Liver (tissue), 9 donors: Measurements from ENCODE around the gene USP47. TPM values are rescaled to one million over a fixed set of nuclear protein-coding genes. Genes with fewer than 3 reads are reported as not detected.

ENCODE experiments used
- DNase-seq: peaks from one replicate; pipeline ENCODE4 v3.0.0-alpha.2; 2017; ENCODE audit warnings: low spot score
- H3K27ac ChIP-seq, 2 donors: one replicate each; pipeline ENCODE4 v1.7.0; 2013; ENCODE audit warnings: inconsistent platforms in 2 of 2, low read length in 2 of 2, control low read depth in 1 of 2, low read depth in 1 of 2, mild to moderate bottlenecking in 1 of 2
- H3K27me3 ChIP-seq, 4 donors: one replicate each; pipeline versions ENCODE4 v1.6.1 to v1.7.0; 2013; ENCODE audit warnings: low read length in 3 of 4, inconsistent platforms in 1 of 4, mild to moderate bottlenecking in 1 of 4, moderate library complexity in 1 of 4; ENCODE audit not compliant: control insufficient read depth in 4 of 4, insufficient read depth in 4 of 4
- H3K36me3 ChIP-seq, 4 donors: one replicate each; pipeline versions ENCODE4 v1.6.1 to v1.7.0; 2013; ENCODE audit warnings: low read length in 3 of 4, mild to moderate bottlenecking in 3 of 4, low read depth in 1 of 4, moderate library complexity in 1 of 4; ENCODE audit not compliant: control insufficient read depth in 4 of 4, insufficient read depth in 3 of 4
- H3K4me1 ChIP-seq, 4 donors: one replicate each; pipeline versions ENCODE4 v1.6.1 to v1.7.0; 2013; ENCODE audit warnings: low read length in 3 of 4, mild to moderate bottlenecking in 3 of 4, moderate library complexity in 1 of 4; ENCODE audit not compliant: control insufficient read depth in 4 of 4, insufficient read depth in 4 of 4
- H3K4me3 ChIP-seq, 3 donors: one replicate each; pipeline versions ENCODE4 v1.6.1 to v1.7.0; 2013; ENCODE audit warnings: low read length in 3 of 3, control low read depth in 1 of 3, low read depth in 1 of 3, mild to moderate bottlenecking in 1 of 3
- H3K9ac ChIP-seq, 2 donors: one replicate each; pipeline ENCODE4 v1.7.0; 2013; ENCODE audit warnings: low read length in 2 of 2, mild to moderate bottlenecking in 2 of 2, moderate library complexity in 2 of 2, control low read depth in 1 of 2, low read depth in 1 of 2
- H3K9me3 ChIP-seq, 4 donors: one replicate each; pipeline versions ENCODE4 v1.6.1 to v1.7.0; 2013; ENCODE audit warnings: low read length in 3 of 4; ENCODE audit not compliant: control insufficient read depth in 4 of 4
- EGR1 ChIP-seq, 2 donors: IDR thresholded peaks; 2 replicates each; pipeline ENCODE4 v1.6.1; 2016 to 2018; ENCODE audit warnings: antibody characterized with exemption in 2 of 2, low read depth in 2 of 2
- FOXA1 ChIP-seq: IDR thresholded peaks from 2 replicates; pipeline ENCODE4 v1.6.1; 2016; ENCODE audit warnings: antibody characterized with exemption
- FOXA2 ChIP-seq: IDR thresholded peaks from 2 replicates; pipeline ENCODE4 v1.6.1; 2016; ENCODE audit warnings: antibody characterized with exemption
- GABPA ChIP-seq, 2 donors: IDR thresholded peaks in 1 of 2; conservative IDR thresholded peaks in 1 of 2; 2 replicates each; pipeline ENCODE4 v1.6.1; 2016; ENCODE audit warnings: antibody characterized with exemption in 2 of 2, mild to moderate bottlenecking in 1 of 2, moderate library complexity in 1 of 2
- HNF4A ChIP-seq, 2 donors: conservative IDR thresholded peaks; 2 replicates each; pipeline ENCODE4 v1.6.1; 2016; ENCODE audit warnings: antibody characterized with exemption in 2 of 2, mild to moderate bottlenecking in 2 of 2
- HNF4G ChIP-seq: IDR thresholded peaks from 2 replicates; pipeline ENCODE4 v1.6.1; 2016; ENCODE audit warnings: antibody characterized with exemption
- JUND ChIP-seq, 2 donors: IDR thresholded peaks; 2 replicates each; pipeline ENCODE4 v1.6.1; 2016; ENCODE audit warnings: antibody characterized with exemption in 2 of 2
- NR2F2 ChIP-seq: IDR thresholded peaks from 2 replicates; pipeline ENCODE4 v1.6.1; 2016; ENCODE audit warnings: antibody characterized with exemption
- RAD21 ChIP-seq, 2 donors: IDR thresholded peaks; 2 replicates each; pipeline ENCODE4 v1.6.1; 2016; ENCODE audit warnings: antibody characterized with exemption in 2 of 2, mild to moderate bottlenecking in 2 of 2
- RXRA ChIP-seq, 2 donors: IDR thresholded peaks; 2 replicates each; pipeline ENCODE4 v1.6.1; 2017 to 2018; ENCODE audit warnings: antibody characterized with exemption in 2 of 2, mild to moderate bottlenecking in 1 of 2
- SP1 ChIP-seq: IDR thresholded peaks from 2 replicates; pipeline ENCODE4 v1.6.1; 2018; ENCODE audit warnings: antibody characterized with exemption, mild to moderate bottlenecking
- TAF1 ChIP-seq: conservative IDR thresholded peaks from 2 replicates; pipeline ENCODE4 v1.6.1; 2016; ENCODE audit warnings: antibody characterized with exemption, mild to moderate bottlenecking
- YY1 ChIP-seq: IDR thresholded peaks from 2 replicates; pipeline ENCODE4 v1.6.1; 2016; ENCODE audit warnings: antibody characterized with exemption, mild to moderate bottlenecking
- WGBS: extraction: QIAGEN DNeasy Blood & Tissue Kit; methylation state at CpG from one replicate; pipeline ENCODE4 v1.1.7; 2013; 5-methylcytosine and 5-hydroxymethylcytosine counted together
- polyA plus RNA-seq, 2 donors: library from polyadenylated mRNA; stranded (reverse) in 1 of 2; unstranded in 1 of 2; fragments of 200-250 nt in 1 of 2; fragments of >200 nt in 1 of 2; fragmentation: Nextera tagmentation in 1 of 2; extraction: Ambion mirVana in 1 of 2; gene quantifications; one replicate each; pipeline versions ENCODE4 v1.2.1 to v1.2.3, GENCODE V29; 2013 to 2015
- total RNA-seq, 2 donors: library from RNA; depleted of rRNA; stranded (reverse); fragments of >200 nt; gene quantifications; one replicate each; pipeline ENCODE4 v1.2.3, GENCODE V29; 2014
- TF ChIP-seq, protein P1 (sequence below): IDR thresholded peaks from 2 replicates; pipeline ENCODE4 v1.6.1; 2016; ENCODE audit warnings: antibody characterized with exemption, mild to moderate bottlenecking
- TF ChIP-seq, protein P2 (sequence below): IDR thresholded peaks from 2 replicates; pipeline ENCODE4 v1.6.1; 2016; ENCODE audit warnings: antibody characterized with exemption
- TF ChIP-seq, protein P3 (sequence below): IDR thresholded peaks from 2 replicates; pipeline ENCODE4 v1.6.1; 2016; ENCODE audit warnings: antibody characterized with exemption
- TF ChIP-seq, protein P4 (sequence below): fragments of 150-350 bp; IDR thresholded peaks from 2 replicates; pipeline ENCODE4 v1.5.1; 2017; ENCODE audit warnings: improper control_type of control experiment, low read depth, low read length; ENCODE audit not compliant: missing input control
- TF ChIP-seq, protein P5 (sequence below): IDR thresholded peaks from 2 replicates; pipeline ENCODE4 v1.6.1; 2016; ENCODE audit warnings: antibody characterized with exemption
- donor health status: healthy.
- donor health status: healthy.
- donor health status: healthy.
- donor health status: healthy.
- donor health status: healthy.

Gene USP47
- total and polyA plus RNA-seq, 4 donors = 14.9 to 55.1 (median 32.2) TPM

DNA sequence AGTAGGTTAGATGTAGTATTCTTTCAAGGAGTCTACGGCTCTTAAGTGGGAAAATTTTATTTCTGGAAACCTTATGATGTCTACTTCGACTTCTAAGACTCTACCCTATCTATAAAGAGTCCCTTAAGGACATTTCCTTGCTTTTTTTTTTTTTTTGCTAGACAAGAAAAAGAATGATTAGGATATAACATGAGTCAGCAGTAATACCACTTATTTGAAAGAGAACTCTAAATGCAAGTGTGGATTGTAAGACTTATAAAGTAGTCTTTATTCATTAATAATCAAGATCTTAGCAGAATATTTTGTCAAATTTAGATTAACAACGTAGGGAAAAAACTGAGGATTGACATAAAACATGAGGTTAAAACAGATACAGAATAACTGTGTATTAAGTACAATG lies 95.7 kb downstream of the USP47 start:
- Histone ChIP-seq H3K27ac (no peak overlapping the region), H3K36me3 (peaks cover 0 to 31% (median 19%) of the 10 kb centered on the region in 4 donors), H3K9me3 (no peaks in the 10 kb centered on the region), H3K4me1 (peaks cover 0 to 9% (median 0%) of the 10 kb centered on the region in 4 donors), H3K9ac (no peak overlapping the region), H3K4me3 (no peak overlapping the region), H3K27me3 (no peaks in the 10 kb centered on the region)
- WGBS = 80% methylated on average over 3 of the region's 3 CpGs
- DNase-seq = no peak
- TF ChIP-seq JUND (IDR thresholded peaks at IDR 0.05) (no peak), HNF4A (conservative IDR thresholded peaks at IDR 0.05) (no peak), SP1 (no peak), NR2F2 (no peak), RXRA (IDR thresholded peaks at IDR 0.05) (no peak), GABPA (IDR thresholded peaks at IDR 0.05 in 1 of 2, conservative IDR thresholded peaks at IDR 0.05 in 1 of 2) (no peak), EGR1 (IDR thresholded peaks at IDR 0.05; ENCODE audit: low read depth in 2 of 2) (no peak)
- TF ChIP-seq, protein P1, sequence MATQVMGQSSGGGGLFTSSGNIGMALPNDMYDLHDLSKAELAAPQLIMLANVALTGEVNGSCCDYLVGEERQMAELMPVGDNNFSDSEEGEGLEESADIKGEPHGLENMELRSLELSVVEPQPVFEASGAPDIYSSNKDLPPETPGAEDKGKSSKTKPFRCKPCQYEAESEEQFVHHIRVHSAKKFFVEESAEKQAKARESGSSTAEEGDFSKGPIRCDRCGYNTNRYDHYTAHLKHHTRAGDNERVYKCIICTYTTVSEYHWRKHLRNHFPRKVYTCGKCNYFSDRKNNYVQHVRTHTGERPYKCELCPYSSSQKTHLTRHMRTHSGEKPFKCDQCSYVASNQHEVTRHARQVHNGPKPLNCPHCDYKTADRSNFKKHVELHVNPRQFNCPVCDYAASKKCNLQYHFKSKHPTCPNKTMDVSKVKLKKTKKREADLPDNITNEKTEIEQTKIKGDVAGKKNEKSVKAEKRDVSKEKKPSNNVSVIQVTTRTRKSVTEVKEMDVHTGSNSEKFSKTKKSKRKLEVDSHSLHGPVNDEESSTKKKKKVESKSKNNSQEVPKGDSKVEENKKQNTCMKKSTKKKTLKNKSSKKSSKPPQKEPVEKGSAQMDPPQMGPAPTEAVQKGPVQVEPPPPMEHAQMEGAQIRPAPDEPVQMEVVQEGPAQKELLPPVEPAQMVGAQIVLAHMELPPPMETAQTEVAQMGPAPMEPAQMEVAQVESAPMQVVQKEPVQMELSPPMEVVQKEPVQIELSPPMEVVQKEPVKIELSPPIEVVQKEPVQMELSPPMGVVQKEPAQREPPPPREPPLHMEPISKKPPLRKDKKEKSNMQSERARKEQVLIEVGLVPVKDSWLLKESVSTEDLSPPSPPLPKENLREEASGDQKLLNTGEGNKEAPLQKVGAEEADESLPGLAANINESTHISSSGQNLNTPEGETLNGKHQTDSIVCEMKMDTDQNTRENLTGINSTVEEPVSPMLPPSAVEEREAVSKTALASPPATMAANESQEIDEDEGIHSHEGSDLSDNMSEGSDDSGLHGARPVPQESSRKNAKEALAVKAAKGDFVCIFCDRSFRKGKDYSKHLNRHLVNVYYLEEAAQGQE = no peak
- TF ChIP-seq, protein P2, sequence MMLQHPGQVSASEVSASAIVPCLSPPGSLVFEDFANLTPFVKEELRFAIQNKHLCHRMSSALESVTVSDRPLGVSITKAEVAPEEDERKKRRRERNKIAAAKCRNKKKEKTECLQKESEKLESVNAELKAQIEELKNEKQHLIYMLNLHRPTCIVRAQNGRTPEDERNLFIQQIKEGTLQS = no peak

DNA sequence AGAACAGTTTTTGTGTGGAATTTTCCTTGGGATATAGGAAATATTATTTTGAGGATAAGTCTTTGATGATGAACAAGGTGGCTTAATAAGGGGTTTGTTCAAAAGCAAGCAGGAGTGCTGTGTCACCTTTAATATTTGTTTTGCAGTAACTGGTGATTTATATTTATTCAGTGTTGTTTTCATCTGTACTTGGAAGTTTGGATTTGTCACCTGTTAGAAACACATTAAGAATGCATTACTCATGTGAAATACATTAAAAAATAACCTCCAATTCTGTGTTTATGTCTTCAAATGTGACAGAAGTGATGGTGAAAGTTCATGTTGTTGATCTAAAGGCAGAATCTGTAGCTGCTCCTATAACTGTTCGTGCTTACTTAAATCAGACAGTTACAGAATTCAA lies 96.2 kb downstream of the USP47 start:
- Histone ChIP-seq H3K9me3 (no peaks in the 10 kb centered on the region), H3K27ac (peak overlapping the region in 1 of 2 donors; percentile 7), H3K4me1 (peaks cover 0 to 9% (median 0%) of the 10 kb centered on the region in 4 donors), H3K9ac (no peak overlapping the region), H3K27me3 (no peaks in the 10 kb centered on the region), H3K4me3 (no peak overlapping the region), H3K36me3 (peaks cover 0 to 33% (median 21%) of the 10 kb centered on the region in 4 donors)
- 96% methylated on average over 1 of the region's 1 CpG for WGBS
- DNase-seq = no peak
- TF ChIP-seq YY1 (no peak), FOXA1 (no peak), FOXA2 (no peak), TAF1 (no peak), RXRA (IDR thresholded peaks at IDR 0.05) (no peak), EGR1 (IDR thresholded peaks at IDR 0.05; ENCODE audit: low read depth in 2 of 2) (no peak), RAD21 (IDR thresholded peaks at IDR 0.05) (no peak), SP1 (no peak), HNF4G (no peak), HNF4A (conservative IDR thresholded peaks at IDR 0.05) (no peak), GABPA (IDR thresholded peaks at IDR 0.05 in 1 of 2, conservative IDR thresholded peaks at IDR 0.05 in 1 of 2) (no peak), NR2F2 (no peak), JUND (IDR thresholded peaks at IDR 0.05) (no peak)
- TF ChIP-seq, protein P2 = no peak
- TF ChIP-seq, protein P1 = no peak
- TF ChIP-seq, protein P3, sequence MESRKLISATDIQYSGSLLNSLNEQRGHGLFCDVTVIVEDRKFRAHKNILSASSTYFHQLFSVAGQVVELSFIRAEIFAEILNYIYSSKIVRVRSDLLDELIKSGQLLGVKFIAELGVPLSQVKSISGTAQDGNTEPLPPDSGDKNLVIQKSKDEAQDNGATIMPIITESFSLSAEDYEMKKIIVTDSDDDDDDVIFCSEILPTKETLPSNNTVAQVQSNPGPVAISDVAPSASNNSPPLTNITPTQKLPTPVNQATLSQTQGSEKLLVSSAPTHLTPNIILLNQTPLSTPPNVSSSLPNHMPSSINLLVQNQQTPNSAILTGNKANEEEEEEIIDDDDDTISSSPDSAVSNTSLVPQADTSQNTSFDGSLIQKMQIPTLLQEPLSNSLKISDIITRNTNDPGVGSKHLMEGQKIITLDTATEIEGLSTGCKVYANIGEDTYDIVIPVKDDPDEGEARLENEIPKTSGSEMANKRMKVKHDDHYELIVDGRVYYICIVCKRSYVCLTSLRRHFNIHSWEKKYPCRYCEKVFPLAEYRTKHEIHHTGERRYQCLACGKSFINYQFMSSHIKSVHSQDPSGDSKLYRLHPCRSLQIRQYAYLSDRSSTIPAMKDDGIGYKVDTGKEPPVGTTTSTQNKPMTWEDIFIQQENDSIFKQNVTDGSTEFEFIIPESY = no peak
- TF ChIP-seq, protein P4, sequence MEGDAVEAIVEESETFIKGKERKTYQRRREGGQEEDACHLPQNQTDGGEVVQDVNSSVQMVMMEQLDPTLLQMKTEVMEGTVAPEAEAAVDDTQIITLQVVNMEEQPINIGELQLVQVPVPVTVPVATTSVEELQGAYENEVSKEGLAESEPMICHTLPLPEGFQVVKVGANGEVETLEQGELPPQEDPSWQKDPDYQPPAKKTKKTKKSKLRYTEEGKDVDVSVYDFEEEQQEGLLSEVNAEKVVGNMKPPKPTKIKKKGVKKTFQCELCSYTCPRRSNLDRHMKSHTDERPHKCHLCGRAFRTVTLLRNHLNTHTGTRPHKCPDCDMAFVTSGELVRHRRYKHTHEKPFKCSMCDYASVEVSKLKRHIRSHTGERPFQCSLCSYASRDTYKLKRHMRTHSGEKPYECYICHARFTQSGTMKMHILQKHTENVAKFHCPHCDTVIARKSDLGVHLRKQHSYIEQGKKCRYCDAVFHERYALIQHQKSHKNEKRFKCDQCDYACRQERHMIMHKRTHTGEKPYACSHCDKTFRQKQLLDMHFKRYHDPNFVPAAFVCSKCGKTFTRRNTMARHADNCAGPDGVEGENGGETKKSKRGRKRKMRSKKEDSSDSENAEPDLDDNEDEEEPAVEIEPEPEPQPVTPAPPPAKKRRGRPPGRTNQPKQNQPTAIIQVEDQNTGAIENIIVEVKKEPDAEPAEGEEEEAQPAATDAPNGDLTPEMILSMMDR = no peak
- TF ChIP-seq, protein P5, sequence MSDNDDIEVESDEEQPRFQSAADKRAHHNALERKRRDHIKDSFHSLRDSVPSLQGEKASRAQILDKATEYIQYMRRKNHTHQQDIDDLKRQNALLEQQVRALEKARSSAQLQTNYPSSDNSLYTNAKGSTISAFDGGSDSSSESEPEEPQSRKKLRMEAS = no peak
